NCI-H1417 (cell line): ENCODE measurements around the gene SPHK2.
A peak's percentile ranks its signal among the peaks of the same experiment; 100 is the strongest.
"Not testable (repeated sequence)": the region's sequence is repeated elsewhere in the genome, so short reads cannot be mapped to it uniquely, and the experiment has no call there.

Source experiments
- DNase-seq, 3 experiments: peaks; one replicate each; lab custom pipeline; 2025; lab: John Stamatoyannopoulos, UW

SPHK2 gene

DNA sequence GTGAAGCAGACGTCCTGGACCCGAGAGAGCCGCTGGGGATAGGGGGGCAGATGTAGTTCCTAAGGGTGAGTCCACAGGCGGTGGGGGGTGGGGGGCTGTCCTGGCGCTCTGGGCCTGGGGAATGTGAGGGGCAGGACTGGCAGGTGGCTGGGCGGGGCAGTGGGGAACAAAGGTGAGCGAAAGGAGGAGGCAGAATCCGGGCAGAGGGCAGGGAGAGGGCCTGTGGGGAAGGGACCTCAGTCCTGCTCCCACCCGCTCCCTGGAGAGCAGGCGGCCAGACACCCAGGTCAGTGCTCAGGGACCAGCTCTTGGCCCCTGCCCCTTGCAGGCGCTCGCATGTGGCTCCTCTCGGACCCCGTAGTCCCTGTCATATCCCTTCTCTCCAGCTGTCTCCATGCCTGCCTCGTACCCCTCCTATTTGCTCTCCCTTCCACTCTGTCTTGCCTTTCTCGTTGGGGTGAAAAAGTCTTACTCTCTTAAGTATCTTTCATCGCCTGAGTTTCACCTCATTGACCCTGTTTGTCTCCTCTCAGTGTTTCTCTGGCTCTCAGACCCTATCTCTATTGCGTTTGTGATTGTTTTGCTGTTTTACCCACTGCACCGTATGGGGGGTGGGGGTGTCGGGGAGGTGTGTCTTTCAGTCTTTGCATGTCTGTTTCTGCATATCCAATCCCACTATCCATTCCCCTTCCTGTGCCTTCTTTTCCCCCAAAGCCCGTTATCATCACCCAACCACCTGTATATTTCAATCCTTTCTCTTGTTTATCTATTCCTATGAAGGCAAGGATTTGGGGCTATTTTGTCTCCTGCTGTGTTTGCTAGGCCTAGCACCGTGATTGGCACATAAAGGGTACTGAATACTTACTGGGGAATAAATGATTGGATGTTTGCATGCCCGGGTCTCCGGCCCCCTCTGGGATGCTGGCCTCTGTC is 5.8 kb downstream of the SPHK2 start:
- no peak for DNase-seq

DNA sequence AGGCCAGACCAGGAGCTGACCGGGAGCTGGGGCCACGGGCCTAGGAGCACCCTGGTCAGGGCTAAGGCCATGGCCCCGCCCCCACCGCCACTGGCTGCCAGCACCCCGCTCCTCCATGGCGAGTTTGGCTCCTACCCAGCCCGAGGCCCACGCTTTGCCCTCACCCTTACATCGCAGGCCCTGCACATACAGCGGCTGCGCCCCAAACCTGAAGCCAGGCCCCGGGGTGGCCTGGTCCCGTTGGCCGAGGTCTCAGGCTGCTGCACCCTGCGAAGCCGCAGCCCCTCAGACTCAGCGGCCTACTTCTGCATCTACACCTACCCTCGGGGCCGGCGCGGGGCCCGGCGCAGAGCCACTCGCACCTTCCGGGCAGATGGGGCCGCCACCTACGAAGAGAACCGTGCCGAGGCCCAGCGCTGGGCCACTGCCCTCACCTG is 6.6 kb downstream of the SPHK2 start:
- DNase-seq = no peak

DNA sequence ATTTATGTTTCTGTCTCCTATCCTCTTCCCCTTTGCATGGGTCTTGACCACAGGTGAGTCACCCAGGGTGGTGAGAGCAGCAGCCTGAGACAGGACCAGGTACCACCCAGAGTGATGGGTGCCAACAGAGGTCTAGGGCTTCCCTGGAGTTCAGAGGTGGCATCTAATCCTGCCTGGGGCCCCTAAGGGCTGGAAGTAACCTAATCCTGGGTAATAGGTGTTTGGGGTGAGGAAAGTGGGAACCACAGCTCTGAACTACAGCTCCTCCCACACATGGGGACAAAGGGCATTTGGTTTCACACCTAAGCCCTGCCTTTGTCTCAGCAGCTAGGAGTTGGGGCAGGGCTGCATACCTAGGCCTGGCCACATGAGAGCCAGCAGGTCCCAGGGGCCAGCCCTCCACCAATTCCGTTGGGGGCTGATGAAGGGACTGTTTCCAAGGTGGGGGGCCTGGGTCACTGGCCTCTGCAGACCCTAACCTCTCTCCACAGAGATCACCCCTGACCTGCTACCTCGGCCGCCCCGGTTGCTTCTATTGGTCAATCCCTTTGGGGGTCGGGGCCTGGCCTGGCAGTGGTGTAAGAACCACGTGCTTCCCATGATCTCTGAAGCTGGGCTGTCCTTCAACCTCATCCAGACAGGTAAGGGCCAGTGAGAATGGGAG is 8.0 kb downstream of the SPHK2 start:
- no peak for DNase-seq

DNA sequence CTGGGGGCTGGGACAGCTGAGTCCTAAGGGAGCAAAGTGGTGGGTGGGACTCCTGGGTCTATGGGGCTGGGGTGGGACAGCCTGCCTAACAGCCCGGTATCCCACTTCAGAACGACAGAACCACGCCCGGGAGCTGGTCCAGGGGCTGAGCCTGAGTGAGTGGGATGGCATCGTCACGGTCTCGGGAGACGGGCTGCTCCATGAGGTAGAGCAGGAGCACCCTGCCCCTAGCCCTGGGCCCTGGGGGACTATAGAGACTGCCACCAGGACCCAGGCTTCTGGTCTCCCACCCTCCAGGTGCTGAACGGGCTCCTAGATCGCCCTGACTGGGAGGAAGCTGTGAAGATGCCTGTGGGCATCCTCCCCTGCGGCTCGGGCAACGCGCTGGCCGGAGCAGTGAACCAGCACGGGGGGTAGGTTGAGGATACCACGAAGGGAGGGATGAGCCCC is 8.6 kb downstream of the SPHK2 start:
- DNase-seq = no peak

DNA sequence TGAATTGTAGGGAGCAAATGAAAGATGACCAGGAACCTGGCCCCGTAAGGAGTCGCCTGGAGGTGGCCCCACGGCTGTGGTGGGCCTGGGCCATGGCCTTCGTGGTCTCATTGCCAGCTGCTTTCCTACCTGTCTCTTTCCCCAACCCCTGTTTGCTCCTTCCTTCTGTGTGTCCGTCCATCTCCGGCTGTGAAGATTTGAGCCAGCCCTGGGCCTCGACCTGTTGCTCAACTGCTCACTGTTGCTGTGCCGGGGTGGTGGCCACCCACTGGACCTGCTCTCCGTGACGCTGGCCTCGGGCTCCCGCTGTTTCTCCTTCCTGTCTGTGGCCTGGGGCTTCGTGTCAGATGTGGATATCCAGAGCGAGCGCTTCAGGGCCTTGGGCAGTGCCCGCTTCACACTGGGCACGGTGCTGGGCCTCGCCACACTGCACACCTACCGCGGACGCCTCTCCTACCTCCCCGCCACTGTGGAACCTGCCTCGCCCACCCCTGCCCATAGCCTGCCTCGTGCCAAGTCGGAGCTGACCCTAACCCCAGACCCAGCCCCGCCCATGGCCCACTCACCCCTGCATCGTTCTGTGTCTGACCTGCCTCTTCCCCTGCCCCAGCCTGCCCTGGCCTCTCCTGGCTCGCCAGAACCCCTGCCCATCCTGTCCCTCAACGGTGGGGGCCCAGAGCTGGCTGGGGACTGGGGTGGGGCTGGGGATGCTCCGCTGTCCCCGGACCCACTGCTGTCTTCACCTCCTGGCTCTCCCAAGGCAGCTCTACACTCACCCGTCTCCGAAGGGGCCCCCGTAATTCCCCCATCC is 9.4 kb downstream of the SPHK2 start:
- DNase-seq = no peak

DNA sequence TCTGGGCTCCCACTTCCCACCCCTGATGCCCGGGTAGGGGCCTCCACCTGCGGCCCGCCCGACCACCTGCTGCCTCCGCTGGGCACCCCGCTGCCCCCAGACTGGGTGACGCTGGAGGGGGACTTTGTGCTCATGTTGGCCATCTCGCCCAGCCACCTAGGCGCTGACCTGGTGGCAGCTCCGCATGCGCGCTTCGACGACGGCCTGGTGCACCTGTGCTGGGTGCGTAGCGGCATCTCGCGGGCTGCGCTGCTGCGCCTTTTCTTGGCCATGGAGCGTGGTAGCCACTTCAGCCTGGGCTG is 9.9 kb downstream of the SPHK2 start:
- DNase-seq = peak in 1 of 3 experiments; percentile 66

DNA sequence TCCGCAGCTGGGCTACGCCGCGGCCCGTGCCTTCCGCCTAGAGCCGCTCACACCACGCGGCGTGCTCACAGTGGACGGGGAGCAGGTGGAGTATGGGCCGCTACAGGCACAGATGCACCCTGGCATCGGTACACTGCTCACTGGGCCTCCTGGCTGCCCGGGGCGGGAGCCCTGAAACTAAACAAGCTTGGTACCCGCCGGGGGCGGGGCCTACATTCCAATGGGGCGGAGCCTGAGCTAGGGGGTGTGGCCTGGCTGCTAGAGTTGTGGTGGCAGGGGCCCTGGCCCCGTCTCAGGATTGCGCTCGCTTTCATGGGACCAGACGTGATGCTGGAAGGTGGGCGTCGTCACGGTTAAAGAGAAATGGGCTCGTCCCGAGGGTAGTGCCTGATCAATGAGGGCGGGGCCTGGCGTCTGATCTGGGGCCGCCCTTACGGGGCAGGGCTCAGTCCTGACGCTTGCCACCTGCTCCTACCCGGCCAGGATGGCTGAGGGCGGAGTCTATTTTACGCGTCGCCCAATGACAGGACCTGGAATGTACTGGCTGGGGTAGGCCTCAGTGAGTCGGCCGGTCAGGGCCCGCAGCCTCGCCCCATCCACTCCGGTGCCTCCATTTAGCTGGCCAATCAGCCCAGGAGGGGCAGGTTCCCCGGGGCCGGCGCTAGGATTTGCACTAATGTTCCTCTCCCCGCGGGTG is 10.4 kb downstream of the SPHK2 start:
- peak in 2 of 3 experiments; percentile 5 to 80 for DNase-seq

DNA sequence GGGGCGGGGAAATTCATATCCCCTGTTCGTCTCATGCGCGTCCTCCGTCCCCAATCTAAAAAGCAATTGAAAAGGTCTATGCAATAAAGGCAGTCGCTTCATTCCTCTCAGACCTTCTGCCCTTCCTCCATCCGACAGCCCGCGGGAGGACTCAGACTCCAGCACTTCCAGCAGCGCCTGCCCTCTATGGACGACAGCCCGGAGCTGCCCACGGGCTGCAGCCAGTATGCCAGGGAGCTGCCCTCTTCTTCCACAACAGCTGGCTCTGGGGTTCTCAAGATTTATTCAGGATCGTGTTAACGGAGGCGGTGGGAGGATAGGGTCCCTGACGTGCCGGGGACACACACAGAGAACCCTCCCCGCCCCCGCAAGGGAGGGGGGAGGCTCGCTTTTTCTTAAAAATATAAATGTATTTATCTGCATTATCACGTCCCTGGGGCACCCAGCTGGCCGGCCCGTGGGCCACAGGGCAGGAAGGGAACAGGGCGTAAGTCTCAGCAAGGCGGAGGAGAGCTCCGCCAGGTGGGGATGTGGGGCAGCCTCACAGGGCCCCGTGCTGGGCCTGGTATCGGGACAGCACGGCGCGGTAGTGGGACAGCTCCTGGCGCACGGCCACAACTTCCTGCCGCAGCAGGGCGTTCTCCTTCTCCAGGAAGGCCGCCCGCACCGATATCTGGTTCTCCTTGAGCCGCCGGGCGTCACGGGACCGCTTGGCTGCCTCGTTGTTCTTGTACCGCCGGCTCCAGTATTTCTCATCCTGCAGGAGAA is 11.2 kb downstream of the SPHK2 start:
- DNase-seq = no peak

DNA sequence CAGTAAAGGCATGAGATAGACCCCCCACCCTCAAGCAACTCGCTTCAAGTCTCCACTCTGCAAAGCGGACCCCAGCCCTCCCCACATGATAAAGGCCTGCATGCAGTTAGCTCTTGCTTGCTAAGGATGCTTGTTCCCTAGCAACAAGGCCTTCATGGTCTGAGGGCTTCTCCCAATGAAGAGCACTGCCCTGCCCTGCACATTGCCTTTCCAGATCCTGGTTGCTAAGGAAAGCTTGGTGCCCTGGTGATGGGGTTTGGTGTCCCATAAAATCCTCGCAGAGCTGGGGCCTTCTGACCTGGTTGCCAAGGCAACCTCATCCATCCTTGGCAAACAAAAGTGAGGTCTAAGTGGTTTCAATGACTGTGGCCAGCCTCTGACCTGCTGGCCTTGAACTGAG is 11.9 kb downstream of the SPHK2 start:
- DNase-seq = peak in 1 of 3 experiments; percentile 74

DNA sequence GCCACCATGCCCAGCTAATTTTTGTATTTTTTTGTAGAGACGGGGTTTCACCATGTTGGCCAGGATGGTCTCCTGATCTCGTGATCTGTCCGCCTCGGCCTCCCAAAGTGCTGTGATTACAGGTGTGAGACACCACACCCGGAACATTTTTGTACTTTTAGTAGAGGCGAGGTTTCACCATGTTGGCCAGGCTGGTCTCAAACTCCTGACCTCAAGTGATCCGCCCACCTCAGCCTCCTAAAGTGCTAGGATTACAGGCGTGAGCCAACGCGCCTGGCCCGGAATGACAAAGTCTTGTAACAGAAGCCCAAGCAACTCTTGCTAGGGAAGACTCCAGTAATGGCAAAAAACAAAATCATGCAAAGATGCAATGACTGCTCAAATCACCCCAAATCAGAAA is 13.0 kb downstream of the SPHK2 start:
- DNase-seq = not testable (repeated sequence)

DNA sequence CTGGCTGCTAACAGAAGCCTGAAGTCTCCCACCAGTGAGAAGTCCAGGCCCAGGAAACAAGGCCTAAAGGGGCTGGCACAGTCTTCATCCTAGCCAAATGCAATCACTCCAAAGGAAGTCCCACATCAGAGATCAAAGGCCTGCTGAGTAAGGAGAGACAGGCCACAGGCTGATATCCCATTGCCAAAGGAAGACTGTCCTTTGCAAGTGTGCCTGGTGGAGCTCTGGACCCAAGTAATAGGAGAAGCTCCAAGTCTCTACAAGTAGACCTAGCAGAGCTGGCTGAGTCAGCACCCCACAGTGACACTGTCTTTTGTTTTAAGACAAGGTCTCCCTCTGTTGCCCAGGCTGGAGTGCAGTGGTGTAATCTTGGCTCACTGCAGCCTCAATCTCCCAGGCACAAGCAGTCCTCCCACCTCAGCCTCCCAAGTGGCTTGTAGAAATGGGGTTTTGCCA is 13.4 kb downstream of the SPHK2 start:
- DNase-seq = no peak

DNA sequence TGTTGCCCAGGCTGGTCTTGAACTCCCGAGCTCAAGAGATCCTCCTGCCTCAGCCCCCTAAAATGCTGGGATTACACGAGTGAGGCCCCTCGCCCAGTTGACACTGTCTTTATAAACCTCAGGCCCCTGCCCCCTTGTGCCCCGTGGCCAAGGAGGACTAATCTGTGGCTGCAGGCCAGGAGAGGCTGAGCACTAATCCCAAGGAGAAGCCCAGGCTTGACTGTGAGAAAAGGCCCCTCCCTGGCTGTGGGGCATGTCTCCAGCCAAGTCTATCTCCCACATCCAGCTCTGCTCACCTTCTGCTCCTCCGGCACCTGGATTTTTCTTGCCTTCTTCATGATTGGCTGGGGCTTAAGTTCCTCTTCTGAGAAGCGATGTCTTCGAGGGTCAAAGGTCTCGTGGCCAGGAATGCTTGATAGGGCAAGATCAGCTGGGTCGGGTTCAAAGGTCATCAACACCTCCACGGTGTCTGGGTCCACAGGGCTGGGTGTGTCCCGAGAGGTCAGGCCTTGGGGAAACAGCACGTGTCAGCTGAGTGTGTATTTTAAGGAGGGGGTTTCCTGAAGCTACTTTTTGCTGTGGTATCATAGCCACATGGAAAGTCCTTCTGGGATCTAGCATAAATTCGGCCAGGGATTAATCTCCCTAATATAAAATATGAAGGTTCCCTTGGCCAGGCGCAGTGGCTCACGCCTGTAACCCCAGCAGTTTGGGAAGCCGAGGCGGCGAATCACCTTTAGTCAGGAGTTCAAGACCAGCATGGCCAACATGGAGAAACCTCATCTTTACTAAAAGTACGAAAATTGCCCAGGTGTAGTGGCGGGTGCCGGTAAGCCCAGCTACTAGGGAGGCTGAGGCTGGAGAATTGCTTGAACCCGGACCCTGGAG is 14.1 kb downstream of the SPHK2 start:
- no peak for DNase-seq

DNA sequence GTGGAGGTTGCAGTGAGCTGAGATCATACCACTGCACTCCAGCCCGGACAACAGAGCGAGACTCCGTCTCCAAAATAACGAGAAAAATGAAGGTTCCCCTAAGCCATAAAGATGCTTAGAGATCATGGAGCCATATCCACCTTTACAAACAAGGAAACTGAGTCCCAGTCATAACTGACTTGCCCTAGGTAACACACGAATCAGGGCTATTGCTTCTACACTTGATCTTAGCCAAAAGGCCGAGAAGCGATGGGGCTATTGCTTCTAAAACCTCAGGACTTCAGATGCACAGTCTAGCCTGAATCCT is 14.7 kb downstream of the SPHK2 start:
- DNase-seq = no peak

DNA sequence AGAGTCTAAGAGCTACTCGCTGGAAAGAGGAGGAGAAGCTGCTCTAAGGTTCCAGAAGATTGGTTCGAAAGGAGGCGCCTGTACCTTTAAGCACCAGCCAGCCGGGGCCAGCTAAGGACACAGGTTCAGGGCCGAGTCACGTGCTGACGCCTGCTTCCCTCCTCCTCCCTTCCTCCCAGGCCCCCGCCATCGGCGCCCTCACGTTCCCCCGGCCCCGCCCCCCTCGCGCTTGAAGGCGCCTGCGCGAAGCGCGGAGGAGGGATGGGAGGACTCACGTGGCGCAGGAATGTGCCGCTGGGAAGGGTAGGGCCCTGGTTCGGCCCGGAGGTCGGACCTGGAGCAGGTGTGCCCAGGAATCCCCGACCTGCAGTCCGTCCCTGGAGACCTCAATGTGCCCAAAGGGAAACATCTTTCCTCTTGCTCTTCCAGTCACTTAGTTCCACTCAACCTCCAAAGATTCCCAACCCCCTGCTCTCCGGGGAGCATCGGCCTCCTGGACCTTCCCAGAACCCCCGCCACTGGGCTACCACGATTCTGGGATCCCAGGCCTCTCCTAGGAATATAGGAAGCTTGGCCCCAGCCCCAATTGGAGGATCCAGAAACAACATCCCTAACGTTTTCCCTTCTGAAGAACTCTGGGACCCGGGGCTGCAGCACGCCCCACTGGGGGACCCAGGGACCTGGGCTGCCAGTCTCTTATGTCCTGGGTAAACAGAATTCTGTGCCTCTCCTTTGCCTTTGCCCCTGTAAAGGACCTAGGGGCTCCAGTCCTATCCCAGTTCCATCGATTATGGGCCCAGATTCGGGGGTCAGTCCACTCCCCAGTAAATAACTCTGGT is 15.3 kb downstream of the SPHK2 start:
- peak; percentile 95 to 98 (median 97) for DNase-seq

DNA sequence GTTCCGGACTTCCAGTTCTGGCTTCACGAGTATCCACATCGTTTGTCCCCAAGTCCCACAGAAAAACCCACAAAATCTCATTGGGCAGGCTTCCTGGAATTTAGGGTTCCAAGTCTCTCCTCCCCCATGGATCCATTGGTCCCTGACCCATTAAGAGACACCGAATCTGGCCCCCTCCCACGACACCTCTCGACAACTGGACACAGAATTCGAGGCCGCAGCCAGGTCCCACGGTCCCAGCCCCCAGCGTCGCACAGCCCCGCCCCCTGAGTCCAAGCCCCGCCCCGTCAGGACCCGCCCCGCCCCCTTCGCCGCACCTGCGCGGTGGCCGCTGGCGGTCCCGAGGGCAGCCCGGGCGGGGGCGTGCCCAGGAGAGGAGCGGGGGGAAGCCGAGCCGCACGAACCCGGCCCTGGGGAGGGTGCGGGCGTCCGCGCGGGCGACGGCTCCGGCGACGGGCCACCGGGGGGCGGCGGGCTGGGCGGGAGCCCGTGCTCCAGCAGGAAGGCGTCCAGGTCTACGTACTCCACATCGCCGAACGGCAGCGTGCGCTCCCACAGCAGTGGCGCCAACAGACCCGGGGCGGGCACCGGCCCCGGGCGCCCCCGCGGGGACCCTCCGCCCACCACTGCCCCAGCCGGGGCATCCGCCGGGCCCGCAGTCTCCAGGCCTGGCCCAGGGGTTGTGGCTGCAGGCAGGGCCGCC is 16.1 kb downstream of the SPHK2 start:
- peak; percentile 74 to 86 (median 76) for DNase-seq

DNA sequence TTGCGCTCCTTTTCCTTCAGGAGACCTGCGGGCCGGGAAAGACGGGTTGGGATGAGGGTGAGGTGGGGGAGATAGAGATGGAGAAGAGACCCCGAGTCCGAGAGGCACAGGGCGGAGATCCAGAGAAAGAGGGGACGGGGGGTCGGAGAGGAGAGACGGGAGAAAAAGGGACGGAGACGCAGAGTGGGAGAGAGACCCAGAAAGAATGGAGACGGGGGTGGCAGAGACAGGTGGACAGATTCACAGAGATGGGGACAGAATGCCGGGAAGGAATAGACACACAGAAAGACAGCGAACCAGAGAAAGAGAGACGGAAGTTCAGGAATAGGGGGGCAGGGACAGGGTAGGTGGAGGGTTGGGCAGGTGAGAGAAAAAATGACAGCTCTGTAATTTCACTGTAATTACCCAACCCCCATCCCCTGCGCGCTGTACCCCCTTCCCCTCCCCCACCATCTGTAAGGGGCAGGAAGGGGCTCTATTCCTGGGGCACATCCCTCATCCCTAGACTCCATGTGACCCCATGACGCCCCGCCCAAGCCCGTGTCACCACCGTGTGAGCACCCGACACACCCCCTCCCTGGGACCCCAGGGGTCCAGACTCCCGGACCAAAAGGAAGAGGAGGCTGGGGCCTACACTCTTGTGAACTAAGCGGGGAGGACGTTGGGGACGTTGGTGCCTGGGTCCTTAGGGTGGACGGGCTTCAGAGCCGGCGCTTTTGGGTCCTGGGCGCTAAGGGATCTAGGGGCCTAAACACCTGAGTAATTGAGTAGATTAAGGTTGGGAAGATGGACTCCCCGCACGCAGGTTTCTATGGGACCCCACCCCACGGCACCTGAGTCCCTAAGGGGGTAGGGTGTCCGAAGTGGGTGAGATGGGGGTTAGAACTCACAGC is 16.9 kb downstream of the SPHK2 start:
- DNase-seq = peak in 2 of 3 experiments; percentile 38 to 48

DNA sequence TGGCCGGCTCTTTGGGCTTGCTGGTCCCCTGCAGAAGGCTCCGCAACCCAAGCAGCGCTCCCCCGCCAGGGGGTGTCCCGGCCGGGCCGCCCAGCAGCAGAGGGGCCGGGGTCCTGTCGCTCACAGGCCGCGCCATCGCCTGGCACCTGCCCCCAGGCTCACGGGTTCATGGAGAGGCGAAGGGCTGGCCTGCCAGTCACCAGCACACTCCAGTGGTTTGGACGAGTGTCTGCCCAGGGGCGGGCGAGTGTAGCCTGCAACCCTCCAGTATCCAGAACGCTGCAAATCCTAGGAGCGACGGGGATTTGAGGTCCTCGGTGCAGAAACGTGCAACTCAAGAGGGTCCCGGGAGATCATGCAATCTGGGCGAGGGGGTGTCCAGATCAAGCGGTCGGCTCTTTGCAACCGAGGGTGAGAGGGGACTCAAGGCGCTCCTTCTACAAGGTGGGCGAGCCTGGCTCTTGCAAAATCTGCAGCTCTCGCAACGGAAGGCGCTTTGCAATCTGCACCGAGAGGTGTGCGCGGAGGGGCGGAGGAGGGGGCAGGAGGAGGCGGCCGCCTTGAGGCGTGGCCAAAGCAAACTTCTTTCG is 17.6 kb downstream of the SPHK2 start, which contains the start of gene DBP:
Gene DBP, minus strand, starts transcription at position 521 of the 590 bp plus-strand sequence. Its CDS starts 385 bp downstream, at position 136.
- DNase-seq = peak in 2 of 3 experiments; percentile 80 to 87
